T-helper 1 cell treated with Interleukin-12 subunit alpha and Interleukin-12 subunit beta and Interleukin-4 antibody, amounts not matched to agents 30 μg/mL and 1 μg/mL, for 36 hours (primary cell): ENCODE data around the gene TGFBR3L.

Experiments used
- H3K27ac Mint-ChIP-seq: one replicate; pipeline ENCODE4 v1.8.0; 2021; ENCODE audit warnings: mild to moderate bottlenecking, mixed read lengths
- H3K27me3 Mint-ChIP-seq: one replicate; pipeline ENCODE4 v1.8.0; 2021; ENCODE audit warnings: low read depth, mixed read lengths
- H3K36me3 Mint-ChIP-seq: one replicate; pipeline ENCODE4 v1.8.0; 2021; ENCODE audit warnings: low read depth, mixed read lengths
- H3K4me1 Mint-ChIP-seq: one replicate; pipeline ENCODE4 v1.8.0; 2021; ENCODE audit warnings: low read depth, mixed read lengths
- H3K4me3 Mint-ChIP-seq: one replicate; pipeline ENCODE4 v1.8.0; 2021; ENCODE audit warnings: mild to moderate bottlenecking, moderate library complexity, mixed read lengths
- H3K9me3 Mint-ChIP-seq: one replicate; pipeline ENCODE4 v1.8.0; 2021; ENCODE audit warnings: mixed read lengths

TGFBR3L gene

DNA sequence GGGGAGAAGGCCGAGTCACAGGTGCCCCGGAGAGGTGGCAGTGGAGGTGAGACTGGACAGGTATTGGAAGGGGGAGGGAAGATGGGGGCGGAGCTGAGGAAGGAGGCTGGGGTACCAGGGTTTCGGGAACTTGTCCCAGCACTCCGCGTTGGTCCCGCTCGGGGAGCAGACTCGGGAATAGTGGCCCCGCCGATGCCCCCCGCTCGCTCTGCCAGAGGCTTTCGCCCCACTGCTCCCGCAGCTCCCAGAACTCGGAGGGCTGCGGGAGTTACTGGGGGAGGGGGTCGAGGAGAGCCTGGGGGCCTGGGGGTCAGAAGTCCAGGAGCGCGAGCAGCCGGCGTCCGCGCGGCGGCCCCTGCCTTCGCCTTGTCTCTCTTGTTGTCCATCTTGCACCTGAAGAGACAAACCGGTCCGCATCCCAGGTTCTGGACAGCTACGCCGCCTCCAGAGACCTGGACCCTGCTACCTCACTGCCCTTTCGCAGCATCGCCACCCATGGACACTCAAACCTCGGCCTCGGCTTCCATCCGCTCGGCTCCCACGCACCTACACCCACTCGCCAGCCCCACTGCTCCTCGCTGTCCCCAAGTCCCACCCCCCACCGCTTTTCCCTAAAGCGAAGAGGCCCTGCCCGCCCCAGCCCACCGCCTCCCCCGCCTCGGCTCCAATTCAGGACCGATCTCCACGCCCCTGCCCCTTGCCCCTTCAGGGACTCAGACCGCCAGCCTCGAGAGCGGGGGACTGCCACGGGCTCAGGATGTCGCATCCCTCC is 41.1 kb upstream of the TGFBR3L start:
- Mint-ChIP-seq H3K27ac (no peak overlapping the region), H3K27me3 (peaks cover 46% of the 10 kb centered on the region), H3K9me3 (no peaks in the 10 kb centered on the region), H3K4me1 (peaks cover 20% of the 10 kb centered on the region), H3K36me3 (peaks cover 2% of the 10 kb centered on the region), H3K4me3 (peak overlapping the region; percentile 66)

DNA sequence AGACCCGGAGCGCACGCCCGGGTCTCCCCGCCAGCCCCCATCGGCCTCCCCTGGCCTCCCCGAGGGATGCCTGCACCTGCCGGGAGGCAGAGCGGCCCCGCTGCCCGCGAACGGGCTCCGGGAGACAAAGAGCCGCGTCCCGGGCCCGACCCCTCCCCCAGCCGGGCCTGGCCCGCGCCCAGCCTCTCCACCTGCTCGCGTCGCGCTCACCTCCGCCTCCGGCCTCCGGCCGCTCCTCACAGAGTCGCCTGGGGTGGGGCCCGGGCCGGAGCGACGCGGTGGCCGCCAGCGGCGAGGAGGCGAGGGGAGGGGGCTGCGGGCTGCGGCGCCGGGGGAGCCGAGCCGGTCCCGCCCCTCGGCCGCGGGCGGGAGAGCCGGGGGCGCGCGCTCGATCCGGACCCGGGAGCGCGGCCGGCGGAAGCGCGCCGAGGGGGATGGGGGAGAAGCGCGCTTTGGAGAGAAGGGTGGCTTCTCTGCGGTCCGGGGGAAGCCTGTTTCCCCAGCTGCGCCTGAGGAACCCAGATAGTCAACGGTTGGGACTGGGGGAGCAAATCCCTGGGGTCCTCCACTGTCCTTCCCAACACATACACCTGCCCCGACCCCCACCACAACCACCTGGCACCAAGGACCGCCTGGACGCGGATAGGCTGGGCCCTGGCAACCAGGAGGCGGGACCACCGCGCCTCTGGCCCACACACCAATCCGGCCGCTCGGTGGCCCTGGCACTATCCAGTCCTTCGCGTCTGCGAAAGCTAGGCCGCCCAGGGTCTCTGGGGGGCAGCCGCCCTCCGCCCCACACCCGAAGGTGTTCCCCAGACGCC is 40.3 kb upstream of the TGFBR3L start, which contains the start of gene PRR36:
Gene PRR36, minus strand, starts transcription at position 315 of the 821 bp plus-strand sequence. CDS start 701 bp downstream, outside the sequence.
- Mint-ChIP-seq H3K27me3 (peaks cover 46% of the 10 kb centered on the region), H3K27ac (no peak within 1 kb of the TSS), H3K4me1 (peaks cover 17% of the 10 kb centered on the region), H3K9me3 (no peaks in the 10 kb centered on the region), H3K36me3 (peaks cover 2% of the 10 kb centered on the region), H3K4me3 (peak within 1 kb of the TSS; percentile 66)

- H3K27ac Mint-ChIP-seq, result no peak overlapping the region
- peaks cover 2% of the 10 kb centered on the region for H3K36me3 Mint-ChIP-seq
- peaks cover 46% of the 10 kb centered on the region for H3K27me3 Mint-ChIP-seq
- H3K9me3 Mint-ChIP-seq, result no peaks in the 10 kb centered on the region
- H3K4me1 Mint-ChIP-seq, result peaks cover 17% of the 10 kb centered on the region
- no peak overlapping the region for H3K4me3 Mint-ChIP-seq
Measured at GRCh38 chr19:7874897-7875273, 39.7 kb upstream of the TGFBR3L start.

GRCh38 chr19:7877249-7877836 is 37.3 kb upstream of the TGFBR3L start:
- Mint-ChIP-seq H3K27ac (no peak overlapping the region), H3K36me3 (no peaks in the 10 kb centered on the region), H3K4me3 (no peak overlapping the region), H3K4me1 (peaks cover 1% of the 10 kb centered on the region), H3K27me3 (peaks cover 30% of the 10 kb centered on the region), H3K9me3 (no peaks in the 10 kb centered on the region)

- Mint-ChIP-seq H3K4me3 (no peak overlapping the region), H3K9me3 (no peaks in the 10 kb centered on the region), H3K4me1 (peaks cover 1% of the 10 kb centered on the region), H3K27me3 (peaks cover 20% of the 10 kb centered on the region), H3K27ac (no peak overlapping the region), H3K36me3 (no peaks in the 10 kb centered on the region)
Measured at GRCh38 chr19:7879111-7879807, 35.4 kb upstream of the TGFBR3L start.

- Mint-ChIP-seq H3K4me3 (no peak overlapping the region), H3K9me3 (no peaks in the 10 kb centered on the region), H3K27ac (no peak overlapping the region), H3K4me1 (peaks cover under 1% of the 10 kb centered on the region), H3K27me3 (peaks cover 16% of the 10 kb centered on the region), H3K36me3 (no peaks in the 10 kb centered on the region)
Measured at GRCh38 chr19:7879836-7880235, 34.8 kb upstream of the TGFBR3L start.

DNA sequence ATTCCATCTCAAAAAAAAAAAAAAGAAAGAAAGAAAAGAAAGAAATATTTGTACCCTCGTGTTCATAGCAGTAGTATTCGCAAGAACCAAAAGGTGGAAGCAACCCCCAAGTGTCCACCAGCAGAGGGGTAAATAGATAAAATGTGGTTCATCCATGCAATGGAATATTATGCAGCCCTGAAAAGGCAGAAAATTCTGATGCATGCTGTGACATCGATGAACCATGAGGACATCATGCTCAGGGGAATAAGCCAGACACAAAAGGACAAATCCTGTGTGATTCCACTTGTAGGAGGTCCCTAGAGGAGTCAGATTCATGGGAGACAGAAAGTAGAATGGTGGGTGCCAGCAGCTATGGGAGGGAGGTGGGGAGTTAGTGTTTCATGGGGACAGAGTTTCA is 32.7 kb upstream of the TGFBR3L start:
- H3K9me3 Mint-ChIP-seq, result no peaks in the 10 kb centered on the region

GRCh38 chr19:7883105-7883504 is 31.5 kb upstream of the TGFBR3L start:
- Mint-ChIP-seq H3K4me3 (no peak overlapping the region), H3K36me3 (no peaks in the 10 kb centered on the region), H3K27me3 (peaks cover 5% of the 10 kb centered on the region), H3K27ac (no peak overlapping the region), H3K9me3 (no peaks in the 10 kb centered on the region), H3K4me1 (no peaks in the 10 kb centered on the region)

More for the DNA sequence above, 32.7 kb upstream of the TGFBR3L start:
- Mint-ChIP-seq H3K4me1 (no peaks in the 10 kb centered on the region), H3K4me3 (no peak overlapping the region), H3K27ac (no peak overlapping the region), H3K27me3 (no peaks in the 10 kb centered on the region), H3K36me3 (no peaks in the 10 kb centered on the region)

- peaks cover 9% of the 10 kb centered on the region for H3K27me3 Mint-ChIP-seq
- H3K9me3 Mint-ChIP-seq, result no peaks in the 10 kb centered on the region
- no peaks in the 10 kb centered on the region for H3K36me3 Mint-ChIP-seq
- no peak overlapping the region for H3K4me3 Mint-ChIP-seq
- H3K4me1 Mint-ChIP-seq, result no peaks in the 10 kb centered on the region
- no peak overlapping the region for H3K27ac Mint-ChIP-seq
Measured at GRCh38 chr19:7883796-7884570, 30.6 kb upstream of the TGFBR3L start.

DNA sequence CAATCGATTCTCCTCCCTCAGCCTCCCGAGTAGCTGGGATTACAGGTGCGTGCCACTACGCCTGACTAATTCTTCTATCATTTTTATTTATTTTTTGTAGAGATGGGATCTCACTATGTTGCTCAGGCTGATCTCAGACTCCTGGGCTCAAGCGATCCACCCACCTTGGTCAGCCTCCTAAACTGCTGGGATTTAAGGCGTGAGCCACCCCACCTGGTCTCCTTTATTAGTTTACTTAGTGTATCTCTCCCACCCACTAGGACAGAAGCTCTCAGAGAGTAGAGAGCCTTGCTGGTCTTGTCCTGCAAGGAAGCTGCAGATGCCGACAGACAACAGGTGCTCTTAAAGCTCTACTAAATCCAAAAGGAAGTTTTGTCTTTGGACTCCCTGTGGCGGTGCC is 28.8 kb upstream of the TGFBR3L start:
- no peak overlapping the region for H3K4me3 Mint-ChIP-seq
- H3K27ac Mint-ChIP-seq, result no peak overlapping the region
- peaks cover 11% of the 10 kb centered on the region for H3K27me3 Mint-ChIP-seq
- H3K4me1 Mint-ChIP-seq, result no peaks in the 10 kb centered on the region
- H3K9me3 Mint-ChIP-seq, result no peaks in the 10 kb centered on the region
- H3K36me3 Mint-ChIP-seq, result no peaks in the 10 kb centered on the region

DNA sequence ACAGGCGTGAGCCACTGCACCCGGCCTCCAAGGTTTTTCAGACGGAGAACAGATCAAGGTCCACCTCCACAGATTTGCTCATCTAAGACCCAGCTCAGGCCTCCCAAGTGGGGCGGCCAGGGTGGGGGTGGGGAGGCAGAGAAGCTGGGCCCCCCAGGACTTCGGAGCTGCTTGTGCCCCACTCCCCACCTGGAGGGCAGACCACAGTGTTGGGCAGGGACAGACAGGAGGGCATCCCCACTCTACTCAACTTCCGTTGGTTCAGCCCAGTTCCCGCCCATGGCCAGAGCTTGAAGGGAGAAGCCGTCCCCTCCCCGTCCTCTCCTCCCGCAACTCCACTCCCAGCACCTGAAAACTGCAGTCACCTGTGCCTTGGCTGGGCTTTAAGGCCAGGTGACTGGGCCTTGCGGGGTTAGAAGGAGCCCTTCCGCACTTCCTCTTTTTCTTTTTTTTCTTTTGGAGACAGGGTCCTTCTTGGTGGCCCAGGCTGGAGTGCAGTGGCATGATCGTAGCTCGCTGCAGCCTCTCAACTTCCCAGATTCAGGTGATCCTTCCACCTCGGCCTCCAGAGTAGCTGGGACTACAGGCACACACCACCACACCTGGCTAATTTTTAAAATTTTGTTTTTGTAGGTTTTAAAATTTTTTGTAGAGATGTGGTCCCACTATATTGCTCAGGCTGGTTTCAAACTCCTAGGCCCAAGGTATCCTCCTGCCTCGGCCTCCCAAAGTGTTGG is 27.1 kb upstream of the TGFBR3L start:
- Mint-ChIP-seq H3K9me3 (no peaks in the 10 kb centered on the region), H3K4me1 (no peaks in the 10 kb centered on the region), H3K4me3 (no peak overlapping the region), H3K27me3 (peaks cover 15% of the 10 kb centered on the region), H3K27ac (no peak overlapping the region), H3K36me3 (no peaks in the 10 kb centered on the region)

GRCh38 chr19:7888145-7888825 is 26.3 kb upstream of the TGFBR3L start, which contains the start of gene LRRC8E:
LRRC8E (plus strand) TSS chr19:7888510; CDS start chr19:7895604, 7,094 bp downstream.
- no peak within 1 kb of the TSS for H3K27ac Mint-ChIP-seq

GRCh38 chr19:7888826-7889217 is 25.8 kb upstream of the TGFBR3L start:
- Mint-ChIP-seq H3K27me3 (peaks cover 15% of the 10 kb centered on the region), H3K27ac (no peak overlapping the region), H3K9me3 (no peaks in the 10 kb centered on the region), H3K4me3 (no peak overlapping the region), H3K4me1 (no peaks in the 10 kb centered on the region), H3K36me3 (no peaks in the 10 kb centered on the region)

More at GRCh38 chr19:7888145-7888825, 26.3 kb upstream of the TGFBR3L start, which contains the start of gene LRRC8E:
- Mint-ChIP-seq H3K9me3 (no peaks in the 10 kb centered on the region), H3K4me1 (no peaks in the 10 kb centered on the region), H3K36me3 (no peaks in the 10 kb centered on the region), H3K4me3 (no peak within 1 kb of the TSS), H3K27me3 (peaks cover 15% of the 10 kb centered on the region)
